Stomach (tissue), 9 donors: Measurements from ENCODE around the gene GUCY1A1. TPM values are rescaled to one million over a fixed set of nuclear protein-coding genes. Genes with fewer than 3 reads are reported as not detected.

Source experiments
- DNase-seq, 2 donors: peaks; one replicate each; pipeline versions ENCODE4 v3.0.0 to v3.0.0-alpha.2; 2013 to 2019
- H3K27ac ChIP-seq, 5 donors: fragments of 200-600 bp in 4 of 5; sonication (generic) in 4 of 5; one replicate each; pipeline ENCODE4 v1.5.1; 2013 to 2019; ENCODE audit warnings: mild to moderate bottlenecking in 1 of 5, moderate library complexity in 1 of 5
- H3K27me3 ChIP-seq, 3 donors: fragments of 200-600 bp; sonication (generic); one replicate each; pipeline ENCODE4 v1.5.1; 2017 to 2019; ENCODE audit warnings: mixed run types in 1 of 3
- H3K36me3 ChIP-seq, 4 donors: fragments of 200-600 bp; sonication (generic); 1 replicate in 3 of 4; 2 replicates in 1 of 4; pipeline ENCODE4 v1.5.1; 2016 to 2019
- H3K4me1 ChIP-seq, 4 donors: fragments of 200-600 bp; sonication (generic); one replicate each; pipeline ENCODE4 v1.5.1; 2016 to 2019
- H3K4me3 ChIP-seq, 4 donors: fragments of 200-600 bp; sonication (generic) in 3 of 4; one replicate each; pipeline ENCODE4 v1.5.1; 2016 to 2019; ENCODE audit warnings: mild to moderate bottlenecking in 1 of 4
- H3K9me3 ChIP-seq, 4 donors: fragments of 200-600 bp; sonication (generic); one replicate each; pipeline ENCODE4 v1.5.1; 2016 to 2019
- EP300 ChIP-seq: sonication (generic); formaldehyde crosslinking; IDR thresholded peaks from one replicate; pipeline ENCODE4 v1.6.1; 2017; ENCODE audit warnings: antibody characterized with exemption
- POLR2A ChIP-seq, 4 donors: fragments of 450-650 bp; IDR thresholded peaks; one replicate each; pipeline ENCODE4 v1.6.1; 2016; ENCODE audit warnings: antibody characterized with exemption in 4 of 4, control low read depth in 2 of 4, mild to moderate bottlenecking in 1 of 4, moderate library complexity in 1 of 4
- POLR2AphosphoS5 ChIP-seq, 3 donors: sonication (generic); formaldehyde crosslinking; IDR thresholded peaks; one replicate each; pipeline ENCODE4 v1.6.1; 2016; ENCODE audit warnings: antibody characterized with exemption in 3 of 3
- WGBS, 5 donors: extraction: QIAGEN DNeasy Blood & Tissue Kit in 3 of 5; methylation state at CpG; one replicate each; pipeline versions ENCODE4 v1.1.5 to v1.1.7; 2013 to 2018; 5-methylcytosine and 5-hydroxymethylcytosine counted together
- intact Hi-C: fragments of 100-400 bp; cut with DNase I; formaldehyde crosslinking; loops from one replicate; pipeline ENCODE4 v1.15.1; 2023; ENCODE audit warnings: low total_unique reads
- polyA plus RNA-seq, 3 donors: library from polyadenylated mRNA; stranded (reverse); fragments of 200-250 nt; gene quantifications; one replicate each; pipeline ENCODE4 v1.2.3, GENCODE V29; 2013
- total RNA-seq, 5 donors: library from RNA; depleted of rRNA; stranded (reverse); fragments of >200 nt; gene quantifications; one replicate each; pipeline versions ENCODE4 v1.1.0 to v1.2.3, GENCODE V29; 2014 to 2016
- TF ChIP-seq, protein P1 (sequence below), 7 experiments: fragments of 450-650 bp in 4 of 7; fragments of 200-600 bp in 3 of 7; sonication (generic) in 3 of 7; IDR thresholded peaks; one replicate each; pipeline ENCODE4 v1.5.1; 2016 to 2019; ENCODE audit warnings: antibody characterized with exemption in 7 of 7, control low read depth in 2 of 7, mild to moderate bottlenecking in 1 of 7
- donor health status: healthy with polysubstance abuse.
- donor health status: Bipolar disorder and iron deficiency.
- donor health status: healthy.

GUCY1A1 gene
- total and polyA plus RNA-seq, 8 donors: 4.1 to 49.1 (median 12.2) TPM

DNA sequence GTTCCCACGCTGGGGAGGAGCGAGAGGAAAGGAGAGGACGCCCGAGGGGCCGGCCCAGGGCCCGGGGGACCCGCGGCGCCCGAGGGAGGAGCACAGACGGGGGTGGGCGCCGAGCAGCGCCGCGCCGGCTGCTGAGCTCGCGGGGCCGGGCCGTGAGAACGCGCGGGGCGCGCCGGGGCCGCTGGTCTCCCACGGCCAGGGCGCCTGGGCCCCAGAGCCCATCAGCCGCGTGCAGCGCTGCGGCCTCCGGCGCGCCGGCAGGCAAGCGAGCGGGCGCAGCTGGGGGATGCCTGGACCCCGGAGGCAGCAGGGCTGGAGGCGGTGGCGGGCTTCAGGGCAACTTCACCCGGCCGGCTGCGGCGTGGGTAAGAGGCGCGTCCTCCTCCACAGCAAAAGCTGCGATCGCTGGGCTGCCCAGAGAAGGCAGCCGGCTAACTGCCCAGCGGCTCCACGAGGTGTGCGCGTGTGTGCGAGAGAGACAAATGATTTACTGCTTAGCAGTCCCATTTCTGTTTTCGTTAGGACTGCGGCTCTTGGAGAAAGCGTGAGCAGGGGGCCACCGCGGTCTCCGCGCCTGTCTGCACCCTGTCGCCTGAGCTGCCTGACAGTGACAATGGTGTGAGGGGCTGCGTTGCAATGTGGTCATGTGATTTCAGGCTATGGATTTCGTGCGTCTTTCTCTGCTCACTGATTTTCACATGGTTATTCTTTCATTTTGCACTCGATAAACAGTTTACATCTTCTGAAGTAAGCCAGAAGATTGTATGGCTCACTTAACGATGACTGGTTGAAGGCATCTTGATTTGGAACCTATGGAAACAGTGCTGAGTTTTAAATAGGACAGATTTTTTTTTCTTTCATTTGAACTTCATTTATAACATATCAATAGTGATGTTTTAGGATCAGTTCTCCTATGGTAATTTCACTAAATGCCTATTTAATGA, 1.2 kb downstream of the GUCY1A1 start:
- DNase-seq: peak in 1 of 2 donors; percentile 82
- H3K27ac ChIP-seq: peak overlapping the region; percentile 81 to 91 (median 86)
- WGBS, 5 donors: 1 to 2% (median 1%) methylated on average over 23 to 71 of the region's 71 CpGs
- TF ChIP-seq POLR2A (IDR thresholded peaks at IDR 0.05) (no peak), POLR2AphosphoS5 (IDR thresholded peaks at IDR 0.05) (no peak)
- peaks cover 4 to 25% (median 18%) of the 10 kb centered on the region in 4 donors for H3K4me1 ChIP-seq
- intact Hi-C loops: no loop called here
- peaks cover 0 to 24% (median 16%) of the 10 kb centered on the region in 3 donors for H3K27me3 ChIP-seq
- H3K36me3 ChIP-seq: no peaks in the 10 kb centered on the region
- peak overlapping the region; percentile 66 to 76 (median 68) for H3K4me3 ChIP-seq
- H3K9me3 ChIP-seq: no peaks in the 10 kb centered on the region

DNA sequence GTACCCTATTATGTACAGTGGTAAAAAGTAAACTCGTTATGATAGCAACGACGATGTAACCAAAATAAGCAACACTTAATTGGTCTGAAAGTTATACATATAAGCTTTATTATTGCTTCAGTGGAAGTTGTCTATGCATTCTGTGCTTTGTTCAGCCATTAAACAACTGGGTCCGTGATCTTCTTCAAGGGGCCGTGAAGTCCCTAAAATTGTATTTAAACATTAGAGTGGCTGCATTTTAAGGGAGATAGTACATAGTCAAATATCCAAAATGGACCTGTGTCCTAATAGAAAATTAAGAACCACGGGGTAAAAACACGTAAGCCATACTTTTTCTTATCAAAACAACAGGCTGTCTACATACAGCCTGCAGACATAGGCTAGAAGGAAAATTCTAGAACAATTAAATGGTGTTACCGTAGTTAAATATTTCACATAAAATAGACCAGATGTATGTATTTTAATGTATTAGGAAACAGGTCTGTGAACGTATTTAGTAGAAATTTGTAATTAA, 2.1 kb downstream of the GUCY1A1 start:
- no peaks in the 10 kb centered on the region for H3K9me3 ChIP-seq
- no peaks in the 10 kb centered on the region for H3K36me3 ChIP-seq
- DNase-seq: no peak
- peaks cover 4 to 25% (median 19%) of the 10 kb centered on the region in 4 donors for H3K4me1 ChIP-seq
- WGBS, 5 donors: 42 to 55% (median 49%) methylated on average over 9 of the region's 9 CpGs
- H3K27me3 ChIP-seq: peaks cover 0 to 24% (median 16%) of the 10 kb centered on the region in 3 donors
- peak overlapping the region in 4 of 5 donors; percentile 81 to 91 (median 86) for H3K27ac ChIP-seq
- peak overlapping the region; percentile 66 to 76 (median 68) for H3K4me3 ChIP-seq
- no peak for TF ChIP-seq POLR2A (IDR thresholded peaks at IDR 0.05)
- no peak for TF ChIP-seq EP300
- intact Hi-C loops: no loop called here

DNA sequence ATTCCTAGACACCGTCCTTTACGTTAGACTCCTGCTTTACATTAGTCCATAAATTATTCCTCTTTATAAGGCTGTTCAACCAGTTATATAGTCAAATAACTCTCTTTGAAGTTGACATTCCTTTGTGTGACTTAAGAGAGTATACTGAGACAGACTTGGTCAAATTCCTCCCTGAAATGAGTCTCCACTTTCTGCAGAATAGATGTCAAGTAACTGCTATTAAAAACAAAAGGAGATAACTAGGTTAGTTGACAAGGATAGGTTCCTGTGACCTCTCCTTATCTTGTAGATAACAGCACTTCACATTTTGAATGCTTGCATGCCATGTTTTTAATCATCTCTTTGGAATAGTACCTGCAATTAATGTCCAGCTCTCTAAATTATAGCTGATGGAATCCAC, 5.7 kb downstream of the GUCY1A1 start:
- TF ChIP-seq EP300 (no peak), POLR2AphosphoS5 (IDR thresholded peaks at IDR 0.05) (no peak), POLR2A (IDR thresholded peaks at IDR 0.05) (no peak)
- TF ChIP-seq, protein P1, sequence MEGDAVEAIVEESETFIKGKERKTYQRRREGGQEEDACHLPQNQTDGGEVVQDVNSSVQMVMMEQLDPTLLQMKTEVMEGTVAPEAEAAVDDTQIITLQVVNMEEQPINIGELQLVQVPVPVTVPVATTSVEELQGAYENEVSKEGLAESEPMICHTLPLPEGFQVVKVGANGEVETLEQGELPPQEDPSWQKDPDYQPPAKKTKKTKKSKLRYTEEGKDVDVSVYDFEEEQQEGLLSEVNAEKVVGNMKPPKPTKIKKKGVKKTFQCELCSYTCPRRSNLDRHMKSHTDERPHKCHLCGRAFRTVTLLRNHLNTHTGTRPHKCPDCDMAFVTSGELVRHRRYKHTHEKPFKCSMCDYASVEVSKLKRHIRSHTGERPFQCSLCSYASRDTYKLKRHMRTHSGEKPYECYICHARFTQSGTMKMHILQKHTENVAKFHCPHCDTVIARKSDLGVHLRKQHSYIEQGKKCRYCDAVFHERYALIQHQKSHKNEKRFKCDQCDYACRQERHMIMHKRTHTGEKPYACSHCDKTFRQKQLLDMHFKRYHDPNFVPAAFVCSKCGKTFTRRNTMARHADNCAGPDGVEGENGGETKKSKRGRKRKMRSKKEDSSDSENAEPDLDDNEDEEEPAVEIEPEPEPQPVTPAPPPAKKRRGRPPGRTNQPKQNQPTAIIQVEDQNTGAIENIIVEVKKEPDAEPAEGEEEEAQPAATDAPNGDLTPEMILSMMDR (IDR thresholded peaks at IDR 0.05): no peak
- Histone ChIP-seq H3K36me3 (no peaks in the 10 kb centered on the region), H3K27ac (no peak overlapping the region), H3K4me1 (peaks cover 2 to 28% (median 12%) of the 10 kb centered on the region in 4 donors), H3K27me3 (peaks cover 0 to 8% (median 7%) of the 10 kb centered on the region in 3 donors), H3K9me3 (no peaks in the 10 kb centered on the region), H3K4me3 (no peak overlapping the region)
- 77 to 91% (median 84%) methylated on average over 2 of the region's 2 CpGs for WGBS, 5 donors
- no peak for DNase-seq
- intact Hi-C loops: no loop called here

DNA sequence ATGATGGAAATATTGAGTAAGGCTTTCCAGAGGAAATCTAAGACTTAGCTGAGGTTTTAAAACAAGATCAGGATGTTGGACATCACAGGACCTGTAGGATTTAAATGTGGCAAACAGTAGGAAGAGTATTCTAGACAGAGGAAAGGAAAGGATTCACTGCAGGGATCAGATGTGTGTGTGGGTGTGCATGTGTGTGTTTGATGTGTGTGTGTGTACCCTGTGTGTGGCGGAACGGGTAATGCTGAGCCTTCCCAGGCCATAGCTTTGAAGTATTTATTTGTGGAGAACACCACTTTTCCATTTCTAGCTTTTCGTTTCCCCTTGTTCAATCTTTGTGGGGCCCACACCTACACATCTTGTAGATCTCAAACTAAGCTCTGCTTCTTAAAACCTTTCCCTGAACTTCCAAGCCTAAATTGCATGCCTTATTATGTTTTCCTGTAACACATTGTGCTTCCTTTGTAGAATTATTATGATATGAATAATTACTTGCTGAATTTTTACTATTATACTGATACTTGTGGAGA, 6.9 kb downstream of the GUCY1A1 start:
- H3K36me3 ChIP-seq: no peaks in the 10 kb centered on the region
- no peak for DNase-seq
- peak overlapping the region in 3 of 5 donors; percentile 26 to 31 (median 28) for H3K27ac ChIP-seq
- no peaks in the 10 kb centered on the region for H3K9me3 ChIP-seq
- H3K4me1 ChIP-seq: peaks cover 0 to 19% (median 9%) of the 10 kb centered on the region in 4 donors
- TF ChIP-seq EP300 (no peak), POLR2AphosphoS5 (IDR thresholded peaks at IDR 0.05) (no peak), POLR2A (IDR thresholded peaks at IDR 0.05) (no peak)
- TF ChIP-seq, protein P1 (IDR thresholded peaks at IDR 0.05): no peak
- WGBS, 5 donors: 71 to 86% (median 81%) methylated on average over 3 of the region's 3 CpGs
- no peak overlapping the region for H3K4me3 ChIP-seq
- intact Hi-C loops: no loop called here
- H3K27me3 ChIP-seq: no peaks in the 10 kb centered on the region

DNA sequence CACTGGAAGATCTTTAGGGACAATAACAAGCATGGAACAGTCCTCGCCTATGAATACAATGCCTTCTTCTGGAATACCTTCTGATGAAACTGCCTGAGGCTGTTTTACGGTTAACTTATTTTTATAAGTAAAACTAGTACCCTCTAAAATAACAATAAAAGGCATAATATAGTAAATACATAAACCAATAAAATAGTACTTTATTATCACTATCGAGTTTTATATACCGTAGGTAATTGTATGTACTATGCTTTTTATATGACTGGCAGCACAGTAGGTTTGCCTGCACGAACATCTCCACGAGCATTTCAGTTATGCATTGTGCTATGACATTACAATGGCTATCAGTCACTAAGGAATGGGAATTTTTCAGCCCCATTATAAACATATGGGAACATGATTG, 8.0 kb downstream of the GUCY1A1 start:
- H3K27me3 ChIP-seq: no peaks in the 10 kb centered on the region
- no peaks in the 10 kb centered on the region for H3K9me3 ChIP-seq
- DNase-seq: no peak
- intact Hi-C loops: no loop called here
- no peak overlapping the region for H3K27ac ChIP-seq
- 80 to 92% (median 89%) methylated on average over 6 of the region's 6 CpGs for WGBS, 5 donors
- no peak for TF ChIP-seq POLR2A (IDR thresholded peaks at IDR 0.05)
- TF ChIP-seq POLR2AphosphoS5 (IDR thresholded peaks at IDR 0.05): no peak
- no peak for TF ChIP-seq EP300
- TF ChIP-seq, protein P1 (IDR thresholded peaks at IDR 0.05): no peak
- H3K4me1 ChIP-seq: peaks cover 0 to 19% (median 9%) of the 10 kb centered on the region in 4 donors
- H3K36me3 ChIP-seq: no peaks in the 10 kb centered on the region
- no peak overlapping the region for H3K4me3 ChIP-seq
